WERI-Rb-1 (cell line): ENCODE results near the gene ABCC8.

ENCODE experiments used
- DNase-seq: peaks from one replicate; pipeline ENCODE4 v3.0.0-alpha.2; 2020
- H3K27ac ChIP-seq: fragments of 250-450 bp; sonication (Bioruptor Pico); 2 replicates; pipeline ENCODE4 v1.5.1; 2020; ENCODE audit warnings: mild to moderate bottlenecking, moderate library complexity
- H3K27me3 ChIP-seq: fragments of 250-450 bp; sonication (Bioruptor Pico); 2 replicates; pipeline ENCODE4 v1.5.1; 2021; ENCODE audit warnings: mild to moderate bottlenecking, low read depth, moderate library complexity; ENCODE audit not compliant: insufficient read depth, severe bottlenecking
- H3K36me3 ChIP-seq: fragments of 250-450 bp; sonication (Bioruptor Pico); 2 replicates; pipeline ENCODE4 v1.5.1; 2020; ENCODE audit warnings: mild to moderate bottlenecking, moderate library complexity
- H3K4me3 ChIP-seq: 2 replicates; pipeline ENCODE4 v1.5.1; 2011; ENCODE audit warnings: low read depth, mild to moderate bottlenecking, control low read depth, low read length
- H3K9me3 ChIP-seq: fragments of 250-450 bp; sonication (Bioruptor Pico); 2 replicates; pipeline ENCODE4 v1.5.1; 2021; ENCODE audit warnings: mild to moderate bottlenecking, moderate library complexity; ENCODE audit not compliant: severe bottlenecking
- CTCF ChIP-seq: IDR thresholded peaks from 2 replicates; pipeline ENCODE4 v1.5.1; 2011; ENCODE audit warnings: low read depth, mild to moderate bottlenecking, control low read depth, inconsistent platforms, low read length

The ABCC8 gene

GRCh38 chr11:17402486-17402885 is 74.2 kb downstream of the ABCC8 start:
- H3K4me3 ChIP-seq = no peak overlapping the region

GRCh38 chr11:17401841-17402240 is 74.8 kb downstream of the ABCC8 start:
- no peak for TF ChIP-seq CTCF
- Histone ChIP-seq H3K36me3 (peaks cover 11% of the 10 kb centered on the region; the same call in 1 of the 2 replicates), H3K27ac (no peak overlapping the region), H3K4me3 (no peak overlapping the region), H3K9me3 (no peaks in the 10 kb centered on the region), H3K27me3 (no peaks in the 10 kb centered on the region)
- no peak for DNase-seq

More at GRCh38 chr11:17402486-17402885, 74.2 kb downstream of the ABCC8 start:
- H3K9me3 ChIP-seq = no peaks in the 10 kb centered on the region
- H3K36me3 ChIP-seq = peaks cover 8% of the 10 kb centered on the region; the same call in 1 of the 2 replicates
- no peaks in the 10 kb centered on the region for H3K27me3 ChIP-seq
- no peak for TF ChIP-seq CTCF
- H3K27ac ChIP-seq = no peak overlapping the region
- DNase-seq = no peak

GRCh38 chr11:17401316-17401715 is 75.3 kb downstream of the ABCC8 start:
- no peaks in the 10 kb centered on the region for H3K9me3 ChIP-seq
- no peak for TF ChIP-seq CTCF
- DNase-seq = no peak
- no peak overlapping the region for H3K4me3 ChIP-seq
- no peaks in the 10 kb centered on the region for H3K27me3 ChIP-seq
- H3K27ac ChIP-seq = no peak overlapping the region
- peaks cover 11% of the 10 kb centered on the region; the same call in 1 of the 2 replicates for H3K36me3 ChIP-seq

GRCh38 chr11:17400048-17400775 is 76.4 kb downstream of the ABCC8 start:
- Histone ChIP-seq H3K27ac (no peak overlapping the region), H3K9me3 (no peaks in the 10 kb centered on the region), H3K4me3 (no peak overlapping the region), H3K36me3 (peaks cover 12% of the 10 kb centered on the region; the same call in 1 of the 2 replicates), H3K27me3 (no peaks in the 10 kb centered on the region)
- DNase-seq = no peak
- TF ChIP-seq CTCF = no peak

- TF ChIP-seq CTCF = no peak
- Histone ChIP-seq H3K27me3 (no peaks in the 10 kb centered on the region), H3K9me3 (no peaks in the 10 kb centered on the region), H3K4me3 (no peak overlapping the region), H3K27ac (no peak overlapping the region), H3K36me3 (peaks cover 17% of the 10 kb centered on the region; the same call in 1 of the 2 replicates)
- DNase-seq = no peak
Observed at GRCh38 chr11:17399236-17399635, 77.4 kb downstream of the ABCC8 start.
